ENCODE results near the gene NKD2. TPM values are rescaled to one million over a fixed set of nuclear protein-coding genes. Genes with fewer than 3 reads are reported as not detected.
A peak's percentile ranks its signal among the peaks of the same experiment; 100 is the strongest.

The NKD2 gene
- polyA plus RNA-seq, 2 of the 4 experiments (the other 2 are of a cell fraction): 1.2 to 4.2 TPM

DNA sequence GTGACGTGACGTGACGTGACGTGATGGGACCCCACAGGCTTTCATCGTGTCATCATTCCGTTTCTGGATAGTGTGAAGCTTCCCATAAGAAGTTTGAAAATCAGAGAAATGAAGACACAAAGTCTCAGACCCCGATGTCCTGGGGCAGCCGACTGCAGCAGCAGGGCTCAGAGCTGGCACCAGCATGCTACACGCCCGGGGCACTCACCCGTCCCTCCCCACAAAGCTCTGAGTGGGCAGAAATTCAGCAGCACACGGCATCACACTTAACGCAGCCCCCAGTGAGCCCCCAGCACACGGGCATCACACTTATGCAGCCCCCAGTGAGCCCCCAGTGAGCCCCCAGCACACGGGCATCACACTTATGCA lies 61.1 kb downstream of the NKD2 start:
- Histone ChIP-seq H3K27ac (no peak overlapping the region), H3K4me2 (no peak overlapping the region), H3K4me1 (no peaks in the 10 kb centered on the region), H3K9me3 (no peaks in the 10 kb centered on the region), H3K4me3 (no peak overlapping the region)
- TF ChIP-seq TP53 (CRISPR knock-in tag; IDR thresholded peaks at IDR 0.05) (no peak), HOXB13 (CRISPR knock-in tag; IDR thresholded peaks at IDR 0.05; ENCODE audit: low read depth) (no peak), MAZ (IDR thresholded peaks at IDR 0.05; ENCODE audit: borderline replicate concordance, low read depth, low read length) (no peak), HOXB5 (CRISPR knock-in tag; IDR thresholded peaks at IDR 0.05) (no peak), CEBPB (IDR thresholded peaks at IDR 0.05) (no peak), BHLHE40 (IDR thresholded peaks at IDR 0.05; ENCODE audit: low read depth, low read length) (no peak), ESRRA (IDR thresholded peaks at IDR 0.05; ENCODE audit: borderline replicate concordance, low read length) (no peak), EHMT2 (IDR thresholded peaks at IDR 0.05; ENCODE audit: low read depth) (no peak), PHF8 (IDR thresholded peaks at IDR 0.05; ENCODE audit: borderline replicate concordance, low read depth) (no peak), ZNF302 (CRISPR knock-in tag; IDR thresholded peaks at IDR 0.05) (no peak), NFE2L2 (conservative IDR thresholded peaks at IDR 0.05; ENCODE audit: low read length) (no peak), FOSB (CRISPR knock-in tag; IDR thresholded peaks at IDR 0.05) (no peak)
- TF ChIP-seq, protein P1, sequence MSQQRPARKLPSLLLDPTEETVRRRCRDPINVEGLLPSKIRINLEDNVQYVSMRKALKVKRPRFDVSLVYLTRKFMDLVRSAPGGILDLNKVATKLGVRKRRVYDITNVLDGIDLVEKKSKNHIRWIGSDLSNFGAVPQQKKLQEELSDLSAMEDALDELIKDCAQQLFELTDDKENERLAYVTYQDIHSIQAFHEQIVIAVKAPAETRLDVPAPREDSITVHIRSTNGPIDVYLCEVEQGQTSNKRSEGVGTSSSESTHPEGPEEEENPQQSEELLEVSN (IDR thresholded peaks at IDR 0.05; ENCODE audit: borderline replicate concordance, low read depth): no peak
- TF ChIP-seq, protein P2, sequence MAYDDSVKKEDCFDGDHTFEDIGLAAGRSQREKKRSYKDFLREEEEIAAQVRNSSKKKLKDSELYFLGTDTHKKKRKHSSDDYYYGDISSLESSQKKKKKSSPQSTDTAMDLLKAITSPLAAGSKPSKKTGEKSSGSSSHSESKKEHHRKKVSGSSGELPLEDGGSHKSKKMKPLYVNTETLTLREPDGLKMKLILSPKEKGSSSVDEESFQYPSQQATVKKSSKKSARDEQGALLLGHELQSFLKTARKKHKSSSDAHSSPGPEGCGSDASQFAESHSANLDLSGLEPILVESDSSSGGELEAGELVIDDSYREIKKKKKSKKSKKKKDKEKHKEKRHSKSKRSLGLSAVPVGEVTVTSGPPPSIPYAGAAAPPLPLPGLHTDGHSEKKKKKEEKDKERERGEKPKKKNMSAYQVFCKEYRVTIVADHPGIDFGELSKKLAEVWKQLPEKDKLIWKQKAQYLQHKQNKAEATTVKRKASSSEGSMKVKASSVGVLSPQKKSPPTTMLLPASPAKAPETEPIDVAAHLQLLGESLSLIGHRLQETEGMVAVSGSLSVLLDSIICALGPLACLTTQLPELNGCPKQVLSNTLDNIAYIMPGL (CRISPR knock-in tag; IDR thresholded peaks at IDR 0.05; ENCODE audit: borderline replicate concordance): no peak
- TF ChIP-seq, protein P3, sequence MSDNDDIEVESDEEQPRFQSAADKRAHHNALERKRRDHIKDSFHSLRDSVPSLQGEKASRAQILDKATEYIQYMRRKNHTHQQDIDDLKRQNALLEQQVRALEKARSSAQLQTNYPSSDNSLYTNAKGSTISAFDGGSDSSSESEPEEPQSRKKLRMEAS (IDR thresholded peaks at IDR 0.05): no peak
- TF ChIP-seq, protein P4, sequence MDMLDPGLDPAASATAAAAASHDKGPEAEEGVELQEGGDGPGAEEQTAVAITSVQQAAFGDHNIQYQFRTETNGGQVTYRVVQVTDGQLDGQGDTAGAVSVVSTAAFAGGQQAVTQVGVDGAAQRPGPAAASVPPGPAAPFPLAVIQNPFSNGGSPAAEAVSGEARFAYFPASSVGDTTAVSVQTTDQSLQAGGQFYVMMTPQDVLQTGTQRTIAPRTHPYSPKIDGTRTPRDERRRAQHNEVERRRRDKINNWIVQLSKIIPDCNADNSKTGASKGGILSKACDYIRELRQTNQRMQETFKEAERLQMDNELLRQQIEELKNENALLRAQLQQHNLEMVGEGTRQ (IDR thresholded peaks at IDR 0.05): no peak
- TF ChIP-seq, protein P5, sequence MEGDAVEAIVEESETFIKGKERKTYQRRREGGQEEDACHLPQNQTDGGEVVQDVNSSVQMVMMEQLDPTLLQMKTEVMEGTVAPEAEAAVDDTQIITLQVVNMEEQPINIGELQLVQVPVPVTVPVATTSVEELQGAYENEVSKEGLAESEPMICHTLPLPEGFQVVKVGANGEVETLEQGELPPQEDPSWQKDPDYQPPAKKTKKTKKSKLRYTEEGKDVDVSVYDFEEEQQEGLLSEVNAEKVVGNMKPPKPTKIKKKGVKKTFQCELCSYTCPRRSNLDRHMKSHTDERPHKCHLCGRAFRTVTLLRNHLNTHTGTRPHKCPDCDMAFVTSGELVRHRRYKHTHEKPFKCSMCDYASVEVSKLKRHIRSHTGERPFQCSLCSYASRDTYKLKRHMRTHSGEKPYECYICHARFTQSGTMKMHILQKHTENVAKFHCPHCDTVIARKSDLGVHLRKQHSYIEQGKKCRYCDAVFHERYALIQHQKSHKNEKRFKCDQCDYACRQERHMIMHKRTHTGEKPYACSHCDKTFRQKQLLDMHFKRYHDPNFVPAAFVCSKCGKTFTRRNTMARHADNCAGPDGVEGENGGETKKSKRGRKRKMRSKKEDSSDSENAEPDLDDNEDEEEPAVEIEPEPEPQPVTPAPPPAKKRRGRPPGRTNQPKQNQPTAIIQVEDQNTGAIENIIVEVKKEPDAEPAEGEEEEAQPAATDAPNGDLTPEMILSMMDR (IDR thresholded peaks at IDR 0.05): no peak
- WGBS (ENCODE audit: missing lambda C conversion rate): 89% methylated on average over 11 of the region's 15 CpGs
- DNase-seq (ENCODE audit: low read depth in 1 of 2, low spot score in 1 of 2) (no peak), ATAC-seq (no peak), FAIRE-seq (no peak)
- ChIA-PET POLR2A (no interaction called here), CTCF (interaction anchor here (2.8 kb wide), 1 partner anchor 16 kb away, joined by 7 read pairs; no protein-coding TSS in a partner anchor)

DNA sequence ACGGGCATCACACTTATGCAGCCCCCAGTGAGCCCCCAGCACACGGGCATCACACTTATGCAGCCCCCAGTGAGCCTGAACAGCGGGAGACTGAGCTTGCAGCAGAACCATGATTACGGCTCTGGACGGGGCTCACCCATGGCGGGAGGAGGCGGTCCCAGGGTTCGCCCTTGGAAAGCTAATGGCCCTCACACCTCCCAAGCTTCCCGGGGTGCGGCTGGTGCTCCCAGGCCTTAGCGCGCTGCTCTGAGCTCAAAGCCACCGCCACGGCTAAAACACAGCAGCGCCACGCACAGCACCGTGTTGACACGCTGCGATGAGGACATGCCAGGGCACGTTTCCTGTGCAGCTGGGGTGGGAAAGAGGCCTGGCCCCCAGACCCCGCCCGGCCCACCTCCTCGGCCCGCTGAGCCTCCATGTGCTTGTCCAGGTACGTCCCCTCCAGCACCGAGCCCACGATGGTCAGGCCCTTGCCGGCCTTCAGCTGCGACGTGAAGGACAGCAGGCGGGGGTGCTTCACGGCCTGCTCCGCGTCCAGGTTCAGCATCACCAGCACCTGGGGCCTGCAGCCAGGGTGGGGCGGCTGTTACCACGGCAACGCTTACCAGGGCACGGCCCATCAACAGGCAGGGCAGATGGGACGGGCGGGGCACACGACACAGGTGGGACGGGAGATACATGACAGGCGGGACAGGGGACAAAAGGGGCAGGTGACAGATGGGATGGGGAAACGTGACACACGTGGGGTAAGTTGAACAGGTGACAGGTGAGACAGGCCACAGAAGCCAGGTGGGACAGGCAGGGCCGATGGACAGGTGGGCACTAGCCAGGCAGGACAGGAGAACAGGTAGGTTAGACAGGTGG lies 64.9 kb downstream of the NKD2 start:
- DNase-seq (ENCODE audit: low read depth in 1 of 2, low spot score in 1 of 2) (no peak), ATAC-seq (no peak), FAIRE-seq (no peak)
- POLR2A ChIA-PET: no interaction called here
- Histone ChIP-seq H3K4me1 (no peaks in the 10 kb centered on the region), H3K27ac (peak overlapping the region; percentile 24 to 72; a peak in 3 of 6 replicates), H3K4me3 (no peak overlapping the region), H3K9me3 (no peaks in the 10 kb centered on the region), H3K4me2 (no peak overlapping the region)
- CTCF ChIA-PET: interaction anchor here (1.0 to 1.7 kb wide), 2 partner anchors 19 to 67 kb away, joined by 3 to 4 read pairs; no protein-coding TSS in a partner anchor
- WGBS (ENCODE audit: missing lambda C conversion rate): 92% methylated on average over 33 of the region's 46 CpGs
- TF ChIP-seq HOXA7 (CRISPR knock-in tag; IDR thresholded peaks at IDR 0.05) (no peak), KDM5A (IDR thresholded peaks at IDR 0.05) (no peak), FOSB (CRISPR knock-in tag; IDR thresholded peaks at IDR 0.05) (no peak), HDAC2 (IDR thresholded peaks at IDR 0.05) (no peak), SMC3 (IDR thresholded peaks at IDR 0.05) (no peak), EHF (CRISPR knock-in tag; IDR thresholded peaks at IDR 0.05) (no peak), RAD21 (conservative IDR thresholded peaks at IDR 0.05 in 1 of 2, IDR thresholded peaks at IDR 0.05 in 1 of 2) (no peak), PHF8 (IDR thresholded peaks at IDR 0.05; ENCODE audit: borderline replicate concordance, low read depth) (no peak), NR3C1 (IDR thresholded peaks at IDR 0.05) (no peak)
- TF ChIP-seq, protein P3 (IDR thresholded peaks at IDR 0.05): no peak
- TF ChIP-seq, protein P6, sequence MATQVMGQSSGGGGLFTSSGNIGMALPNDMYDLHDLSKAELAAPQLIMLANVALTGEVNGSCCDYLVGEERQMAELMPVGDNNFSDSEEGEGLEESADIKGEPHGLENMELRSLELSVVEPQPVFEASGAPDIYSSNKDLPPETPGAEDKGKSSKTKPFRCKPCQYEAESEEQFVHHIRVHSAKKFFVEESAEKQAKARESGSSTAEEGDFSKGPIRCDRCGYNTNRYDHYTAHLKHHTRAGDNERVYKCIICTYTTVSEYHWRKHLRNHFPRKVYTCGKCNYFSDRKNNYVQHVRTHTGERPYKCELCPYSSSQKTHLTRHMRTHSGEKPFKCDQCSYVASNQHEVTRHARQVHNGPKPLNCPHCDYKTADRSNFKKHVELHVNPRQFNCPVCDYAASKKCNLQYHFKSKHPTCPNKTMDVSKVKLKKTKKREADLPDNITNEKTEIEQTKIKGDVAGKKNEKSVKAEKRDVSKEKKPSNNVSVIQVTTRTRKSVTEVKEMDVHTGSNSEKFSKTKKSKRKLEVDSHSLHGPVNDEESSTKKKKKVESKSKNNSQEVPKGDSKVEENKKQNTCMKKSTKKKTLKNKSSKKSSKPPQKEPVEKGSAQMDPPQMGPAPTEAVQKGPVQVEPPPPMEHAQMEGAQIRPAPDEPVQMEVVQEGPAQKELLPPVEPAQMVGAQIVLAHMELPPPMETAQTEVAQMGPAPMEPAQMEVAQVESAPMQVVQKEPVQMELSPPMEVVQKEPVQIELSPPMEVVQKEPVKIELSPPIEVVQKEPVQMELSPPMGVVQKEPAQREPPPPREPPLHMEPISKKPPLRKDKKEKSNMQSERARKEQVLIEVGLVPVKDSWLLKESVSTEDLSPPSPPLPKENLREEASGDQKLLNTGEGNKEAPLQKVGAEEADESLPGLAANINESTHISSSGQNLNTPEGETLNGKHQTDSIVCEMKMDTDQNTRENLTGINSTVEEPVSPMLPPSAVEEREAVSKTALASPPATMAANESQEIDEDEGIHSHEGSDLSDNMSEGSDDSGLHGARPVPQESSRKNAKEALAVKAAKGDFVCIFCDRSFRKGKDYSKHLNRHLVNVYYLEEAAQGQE (IDR thresholded peaks at IDR 0.05): no peak

Data from A549 (cell line).